ENCODE data around the gene POLDIP2. TPM values are rescaled to one million over a fixed set of nuclear protein-coding genes. Genes with fewer than 3 reads are reported as not detected.

POLDIP2 gene
- total and polyA plus RNA-seq, 2 of the 13 experiments (the other 11 are each of a cell fraction or from before 2014, with no cell fraction given), result 85.9 to 114 TPM

- TF ChIP-seq NFIB (CRISPR knock-in tag; IDR thresholded peaks at IDR 0.05; ENCODE audit: borderline replicate concordance) (no peak), MATR3 (CRISPR knock-in tag; IDR thresholded peaks at IDR 0.05) (no peak), ZNF766 (CRISPR knock-in tag; IDR thresholded peaks at IDR 0.05; ENCODE audit: borderline replicate concordance) (no peak), YY1 (IDR thresholded peaks at IDR 0.05; ENCODE audit: insufficient read depth, insufficient replicate concordance, low read depth, low read length) (peak; percentile 45), ZFP37 (CRISPR knock-in tag; IDR thresholded peaks at IDR 0.05; ENCODE audit: borderline replicate concordance) (no peak), ZNF616 (CRISPR knock-in tag; IDR thresholded peaks at IDR 0.05; ENCODE audit: low read depth) (no peak), ZNF674 (CRISPR knock-in tag; IDR thresholded peaks at IDR 0.05; ENCODE audit: low read depth) (no peak), RFX1 (IDR thresholded peaks at IDR 0.05) (no peak), KDM6A (CRISPR knock-in tag; IDR thresholded peaks at IDR 0.05; ENCODE audit: low read depth) (no peak), JUNB (CRISPR knock-in tag; IDR thresholded peaks at IDR 0.05; ENCODE audit: borderline replicate concordance) (no peak), SIN3A (IDR thresholded peaks at IDR 0.05; ENCODE audit: borderline replicate concordance, low read depth, low read length) (no peak), JDP2 (CRISPR knock-in tag; IDR thresholded peaks at IDR 0.05; ENCODE audit: borderline replicate concordance) (no peak), SIN3B (IDR thresholded peaks at IDR 0.05; ENCODE audit: low read length) (no peak), TERF1 (CRISPR knock-in tag; IDR thresholded peaks at IDR 0.05) (no peak; the same call in 1 of the 2 replicates), KDM1A (CRISPR knock-in tag; IDR thresholded peaks at IDR 0.05) (no peak), HES4 (CRISPR knock-in tag; IDR thresholded peaks at IDR 0.05; ENCODE audit: borderline replicate concordance) (peak; percentile 47; the same call in 1 of the 2 replicates), RFXAP (CRISPR knock-in tag; IDR thresholded peaks at IDR 0.05; ENCODE audit: borderline replicate concordance) (no peak)
- TF ChIP-seq, protein P1, sequence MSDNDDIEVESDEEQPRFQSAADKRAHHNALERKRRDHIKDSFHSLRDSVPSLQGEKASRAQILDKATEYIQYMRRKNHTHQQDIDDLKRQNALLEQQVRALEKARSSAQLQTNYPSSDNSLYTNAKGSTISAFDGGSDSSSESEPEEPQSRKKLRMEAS (IDR thresholded peaks at IDR 0.05), result peak; percentile 76
- TF ChIP-seq, protein P2, sequence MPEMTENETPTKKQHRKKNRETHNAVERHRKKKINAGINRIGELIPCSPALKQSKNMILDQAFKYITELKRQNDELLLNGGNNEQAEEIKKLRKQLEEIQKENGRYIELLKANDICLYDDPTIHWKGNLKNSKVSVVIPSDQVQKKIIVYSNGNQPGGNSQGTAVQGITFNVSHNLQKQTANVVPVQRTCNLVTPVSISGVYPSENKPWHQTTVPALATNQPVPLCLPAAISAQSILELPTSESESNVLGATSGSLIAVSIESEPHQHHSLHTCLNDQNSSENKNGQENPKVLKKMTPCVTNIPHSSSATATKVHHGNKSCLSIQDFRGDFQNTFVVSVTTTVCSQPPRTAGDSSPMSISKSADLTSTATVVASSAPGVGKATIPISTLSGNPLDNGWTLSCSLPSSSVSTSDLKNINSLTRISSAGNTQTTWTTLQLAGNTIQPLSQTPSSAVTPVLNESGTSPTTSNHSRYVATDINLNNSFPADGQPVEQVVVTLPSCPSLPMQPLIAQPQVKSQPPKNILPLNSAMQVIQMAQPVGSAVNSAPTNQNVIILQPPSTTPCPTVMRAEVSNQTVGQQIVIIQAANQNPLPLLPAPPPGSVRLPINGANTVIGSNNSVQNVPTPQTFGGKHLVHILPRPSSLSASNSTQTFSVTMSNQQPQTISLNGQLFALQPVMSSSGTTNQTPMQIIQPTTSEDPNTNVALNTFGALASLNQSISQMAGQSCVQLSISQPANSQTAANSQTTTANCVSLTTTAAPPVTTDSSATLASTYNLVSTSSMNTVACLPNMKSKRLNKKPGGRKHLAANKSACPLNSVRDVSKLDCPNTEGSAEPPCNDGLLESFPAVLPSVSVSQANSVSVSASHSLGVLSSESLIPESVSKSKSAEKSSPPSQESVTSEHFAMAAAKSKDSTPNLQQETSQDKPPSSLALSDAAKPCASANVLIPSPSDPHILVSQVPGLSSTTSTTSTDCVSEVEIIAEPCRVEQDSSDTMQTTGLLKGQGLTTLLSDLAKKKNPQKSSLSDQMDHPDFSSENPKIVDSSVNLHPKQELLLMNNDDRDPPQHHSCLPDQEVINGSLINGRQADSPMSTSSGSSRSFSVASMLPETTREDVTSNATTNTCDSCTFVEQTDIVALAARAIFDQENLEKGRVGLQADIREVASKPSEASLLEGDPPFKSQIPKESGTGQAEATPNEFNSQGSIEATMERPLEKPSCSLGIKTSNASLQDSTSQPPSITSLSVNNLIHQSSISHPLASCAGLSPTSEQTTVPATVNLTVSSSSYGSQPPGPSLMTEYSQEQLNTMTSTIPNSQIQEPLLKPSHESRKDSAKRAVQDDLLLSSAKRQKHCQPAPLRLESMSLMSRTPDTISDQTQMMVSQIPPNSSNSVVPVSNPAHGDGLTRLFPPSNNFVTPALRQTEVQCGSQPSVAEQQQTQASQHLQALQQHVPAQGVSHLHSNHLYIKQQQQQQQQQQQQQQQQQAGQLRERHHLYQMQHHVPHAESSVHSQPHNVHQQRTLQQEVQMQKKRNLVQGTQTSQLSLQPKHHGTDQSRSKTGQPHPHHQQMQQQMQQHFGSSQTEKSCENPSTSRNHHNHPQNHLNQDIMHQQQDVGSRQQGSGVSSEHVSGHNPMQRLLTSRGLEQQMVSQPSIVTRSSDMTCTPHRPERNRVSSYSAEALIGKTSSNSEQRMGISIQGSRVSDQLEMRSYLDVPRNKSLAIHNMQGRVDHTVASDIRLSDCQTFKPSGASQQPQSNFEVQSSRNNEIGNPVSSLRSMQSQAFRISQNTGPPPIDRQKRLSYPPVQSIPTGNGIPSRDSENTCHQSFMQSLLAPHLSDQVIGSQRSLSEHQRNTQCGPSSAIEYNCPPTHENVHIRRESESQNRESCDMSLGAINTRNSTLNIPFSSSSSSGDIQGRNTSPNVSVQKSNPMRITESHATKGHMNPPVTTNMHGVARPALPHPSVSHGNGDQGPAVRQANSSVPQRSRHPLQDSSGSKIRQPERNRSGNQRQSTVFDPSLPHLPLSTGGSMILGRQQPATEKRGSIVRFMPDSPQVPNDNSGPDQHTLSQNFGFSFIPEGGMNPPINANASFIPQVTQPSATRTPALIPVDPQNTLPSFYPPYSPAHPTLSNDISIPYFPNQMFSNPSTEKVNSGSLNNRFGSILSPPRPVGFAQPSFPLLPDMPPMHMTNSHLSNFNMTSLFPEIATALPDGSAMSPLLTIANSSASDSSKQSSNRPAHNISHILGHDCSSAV (CRISPR knock-in tag; IDR thresholded peaks at IDR 0.05; ENCODE audit: borderline replicate concordance), result no peak
Observed at GRCh38 chr17:28405632-28406472, 48.5 kb upstream of the POLDIP2 start, which contains the start of gene SLC46A1 (continued).
